CD14-positive monocyte (primary cell): Measurements from ENCODE around the gene B4GALT1. TPM values are rescaled to one million over a fixed set of nuclear protein-coding genes. Genes with fewer than 3 reads are reported as not detected.
"Not testable (repeated sequence)": the region's sequence is repeated elsewhere in the genome, so short reads cannot be mapped to it uniquely, and the experiment has no call there.

ENCODE experiments used
- DNase-seq, 3 donors: peaks; one replicate each; pipeline ENCODE4 v3.0.0-alpha.2; 2011 to 2022
- H2AFZ ChIP-seq: 2 replicates; pipeline ENCODE4 v1.6.0; 2012; ENCODE audit warnings: mild to moderate bottlenecking, low read depth, low read length, inconsistent platforms; ENCODE audit not compliant: insufficient read depth, poor library complexity, severe bottlenecking
- H3K27ac ChIP-seq, 2 donors: 1 replicate in 1 of 2; 2 replicates in 1 of 2; pipeline ENCODE4 v1.5.1; 2012 to 2013; ENCODE audit warnings: low read length in 2 of 2, control low read depth in 1 of 2, inconsistent platforms in 1 of 2, low read depth in 1 of 2, mild to moderate bottlenecking in 1 of 2
- H3K27me3 ChIP-seq, 2 donors: one replicate each; pipeline versions ENCODE4 v1.6.0 to v1.6.1; 2011 to 2013; ENCODE audit warnings: low read length in 2 of 2; ENCODE audit not compliant: control insufficient read depth in 2 of 2, insufficient read depth in 2 of 2
- H3K36me3 ChIP-seq, 2 donors: replicated peaks in 1 of 2; 1 replicate in 1 of 2; 2 replicates in 1 of 2; pipeline versions ENCODE4 v1.5.1 to v1.6.1; 2012 to 2013; ENCODE audit warnings: low read length in 2 of 2, control low read depth in 1 of 2, inconsistent platforms in 1 of 2, mild to moderate bottlenecking in 1 of 2; ENCODE audit not compliant: insufficient read depth in 2 of 2, control insufficient read depth in 1 of 2
- H3K4me1 ChIP-seq, 2 donors: 1 replicate in 1 of 2; 2 replicates in 1 of 2; pipeline versions ENCODE4 v1.5.1 to v1.6.1; 2012 to 2013; ENCODE audit warnings: low read length in 2 of 2, control low read depth in 1 of 2, inconsistent platforms in 1 of 2, mild to moderate bottlenecking in 1 of 2, moderate library complexity in 1 of 2; ENCODE audit not compliant: insufficient read depth in 2 of 2, control insufficient read depth in 1 of 2
- H3K4me2 ChIP-seq: replicated peaks from 2 replicates; pipeline ENCODE3; 2012; ENCODE audit warnings: low read length, moderate library complexity, mild to moderate bottlenecking; ENCODE audit not compliant: poor library complexity, severe bottlenecking; ENCODE audit errors: extremely low read depth
- H3K4me3 ChIP-seq, 3 experiments: fragments of 200-600 bp in 1 of 3; sonication (generic) in 1 of 3; replicated peaks in 1 of 3; 1 replicate in 2 of 3; 2 replicates in 1 of 3; pipeline ENCODE4 v1.5.1; 2011 to 2013; ENCODE audit warnings: low read length in 3 of 3, mild to moderate bottlenecking in 3 of 3, control low read depth in 2 of 3, low read depth in 2 of 3, inconsistent platforms in 1 of 3, moderate library complexity in 1 of 3
- H3K79me2 ChIP-seq: 2 replicates; pipeline ENCODE4 v1.6.0; 2012; ENCODE audit warnings: mild to moderate bottlenecking, control low read depth, inconsistent platforms, low read length, moderate library complexity; ENCODE audit not compliant: insufficient read depth
- H3K9ac ChIP-seq: 2 replicates; pipeline ENCODE4 v1.6.0; 2017; ENCODE audit warnings: low read length, mild to moderate bottlenecking; ENCODE audit not compliant: insufficient read depth, poor library complexity, severe bottlenecking
- H3K9me3 ChIP-seq, 2 donors: replicated peaks in 1 of 2; 1 replicate in 1 of 2; 2 replicates in 1 of 2; pipeline versions ENCODE4 v1.5.1 to v1.6.1; 2012 to 2013; ENCODE audit warnings: low read length in 2 of 2, control low read depth in 1 of 2; ENCODE audit not compliant: control insufficient read depth in 1 of 2, insufficient read depth in 1 of 2
- H4K20me1 ChIP-seq: 2 replicates; pipeline ENCODE4 v1.6.0; 2012; ENCODE audit warnings: mild to moderate bottlenecking, low read length, control low read depth, moderate library complexity; ENCODE audit not compliant: insufficient read depth
- H3K27ac Mint-ChIP-seq, 7 donors: one replicate each; pipeline ENCODE4 v1.8.0; 2020; ENCODE audit warnings: mild to moderate bottlenecking in 7 of 7, mixed read lengths in 7 of 7, moderate library complexity in 6 of 7, inconsistent platforms in 2 of 7
- H3K27me3 Mint-ChIP-seq, 3 donors: one replicate each; pipeline ENCODE4 v1.8.0; 2021 to 2022; ENCODE audit warnings: low read depth in 3 of 3, mild to moderate bottlenecking in 3 of 3, mixed read lengths in 3 of 3, moderate library complexity in 3 of 3, inconsistent platforms in 1 of 3
- H3K36me3 Mint-ChIP-seq, 2 donors: one replicate each; pipeline ENCODE4 v1.8.0; 2020; ENCODE audit warnings: mixed read lengths in 2 of 2, inconsistent platforms in 1 of 2, mild to moderate bottlenecking in 1 of 2
- H3K4me1 Mint-ChIP-seq: one replicate; pipeline ENCODE4 v1.8.0; 2020; ENCODE audit warnings: mild to moderate bottlenecking, mixed read lengths
- H3K4me3 Mint-ChIP-seq, 2 donors: one replicate each; pipeline ENCODE4 v1.8.0; 2020; ENCODE audit warnings: mild to moderate bottlenecking in 2 of 2, mixed read lengths in 2 of 2, moderate library complexity in 1 of 2
- H3K9me3 Mint-ChIP-seq, 7 donors: one replicate each; pipeline ENCODE4 v1.8.0; 2020 to 2022; ENCODE audit warnings: mixed read lengths in 7 of 7, mild to moderate bottlenecking in 6 of 7, moderate library complexity in 6 of 7, inconsistent platforms in 2 of 7
- CTCF ChIP-seq: fragments of 200-600 bp; IDR thresholded peaks from one replicate; pipeline ENCODE4 v1.8.0; 2022; ENCODE audit warnings: antibody characterized with exemption, mild to moderate bottlenecking
- WGBS: methylation state at CpG from one replicate; pipeline ENCODE4 v1.1.5; 2013; ENCODE audit warnings: missing lambda C conversion rate; ENCODE audit not compliant: insufficient coverage; 5-methylcytosine and 5-hydroxymethylcytosine counted together
- intact Hi-C, 2 donors: fragments of 100-400 bp; cut with micrococcal nuclease; formaldehyde crosslinking; loops; one replicate each; pipeline versions ENCODE4 v1.15.0 to v1.15.1; 2023
- polyA plus RNA-seq, 3 donors: library from polyadenylated mRNA; depleted of rRNA in 1 of 3; unstranded in 2 of 3; stranded (reverse) in 1 of 3; fragments of 300-500 nt in 2 of 3; fragments of >200 nt in 1 of 3; fragmentation: Illumina TruSeq in 2 of 3; gene quantifications; 1 replicate in 2 of 3; 2 replicates in 1 of 3; pipeline ENCODE4 v1.2.3, GENCODE V29; 2012 to 2021

The B4GALT1 gene
- polyA plus RNA-seq, 3 donors = 27.6 to 53.7 (median 38.6) TPM

GRCh38 chr9:33165263-33166151 is 1.6 kb downstream of the B4GALT1 start:
- peak overlapping the region; percentile 97 to 99 for H3K4me3 Mint-ChIP-seq
- peak overlapping the region; percentile 90 to 99 for H3K27ac ChIP-seq
- H3K9me3 ChIP-seq = no peaks in the 10 kb centered on the region
- H3K4me1 ChIP-seq = peaks cover 72 to 73% of the 10 kb centered on the region in 2 donors
- H3K27me3 ChIP-seq = no peaks in the 10 kb centered on the region
- WGBS = 29% methylated on average over 1 of the region's 10 CpGs
- intact Hi-C loops = loop anchor here (2.0 to 10.0 kb wide), 7 partner anchors 35 to 138 kb away; partner anchors contain the start of genes BAG1 (in 1 of the 2), CHMP5 (in 1 of the 2), DNAJA1 (in 1 of the 2) and SMU1 (in 1 of the 2)
- peak overlapping the region; percentile 89 for H3K4me2 ChIP-seq
- H3K79me2 ChIP-seq = peaks cover 65% of the 10 kb centered on the region
- peaks cover 17 to 29% of the 10 kb centered on the region in 2 donors for H3K36me3 Mint-ChIP-seq
- no peaks in the 10 kb centered on the region for H3K36me3 ChIP-seq
- peak; percentile 66 to 87 (median 74) for DNase-seq
- H3K27ac Mint-ChIP-seq = peak overlapping the region; percentile 93 to 100 (median 99)
- peak overlapping the region; percentile 93 for H3K9ac ChIP-seq
- H3K9me3 Mint-ChIP-seq = peaks cover 0 to 5% (median 0%) of the 10 kb centered on the region in 7 donors
- H4K20me1 ChIP-seq = peaks cover 60% of the 10 kb centered on the region
- peak overlapping the region; percentile 71 to 95 (median 92) for H3K4me3 ChIP-seq
- H3K4me1 Mint-ChIP-seq = peaks cover 70% of the 10 kb centered on the region
- H2AFZ ChIP-seq = no peak overlapping the region
- TF ChIP-seq CTCF = no peak
- peaks cover 0 to 2% (median 0%) of the 10 kb centered on the region in 3 donors for H3K27me3 Mint-ChIP-seq

GRCh38 chr9:33164921-33165262 is 2.2 kb downstream of the B4GALT1 start:
- DNase-seq, H3K27me3 ChIP-seq, H3K9me3 ChIP-seq, H3K9me3 Mint-ChIP-seq, H3K36me3 ChIP-seq, H3K27me3 Mint-ChIP-seq, H2AFZ ChIP-seq: not testable (repeated sequence)
- Histone ChIP-seq H4K20me1 (peaks cover 66% of the 10 kb centered on the region), H3K27ac (peak overlapping the region; percentile 90 to 99), H3K4me2 (peak overlapping the region; percentile 89), H3K4me1 (peaks cover 79% of the 10 kb centered on the region in 2 donors), H3K79me2 (peaks cover 72% of the 10 kb centered on the region), H3K4me3 (peak overlapping the region; percentile 71 to 95 (median 92)), H3K9ac (peak overlapping the region; percentile 93)
- intact Hi-C loops = loop anchor here (2.0 to 10.0 kb wide), 7 partner anchors 34 to 138 kb away; partner anchors contain the start of genes BAG1 (in 1 of the 2), CHMP5 (in 1 of the 2), DNAJA1 (in 1 of the 2) and SMU1 (in 1 of the 2)
- H3K4me3 Mint-ChIP-seq = peak overlapping the region; percentile 97 to 99
- H3K27ac Mint-ChIP-seq = peak overlapping the region; percentile 93 to 100 (median 99)
- H3K36me3 Mint-ChIP-seq = peaks cover 17 to 29% of the 10 kb centered on the region in 2 donors
- H3K4me1 Mint-ChIP-seq = peaks cover 74% of the 10 kb centered on the region
- no CpG with 5 or more reads among the region's 7 CpGs for WGBS
